K562 (cell line): ENCODE data around the gene CHAC1. TPM values are rescaled to one million over a fixed set of nuclear protein-coding genes. Genes with fewer than 3 reads are reported as not detected.

Experiments
- CBFB ChIP-seq: sonication (generic); formaldehyde crosslinking; IDR thresholded peaks from 2 replicates; pipeline ENCODE4 v1.4.0; 2020; ENCODE audit warnings: mild to moderate bottlenecking, missing genetic modification reagents
- MTA1 ChIP-seq: fragments of 450-650 bp; IDR thresholded peaks from 2 replicates; pipeline ENCODE4 v1.6.1; 2017; ENCODE audit warnings: borderline replicate concordance
- NCOA1 ChIP-seq: fragments of 450-650 bp; IDR thresholded peaks from 2 replicates; pipeline ENCODE4 v1.6.1; 2016; ENCODE audit warnings: low read depth
- NRF1 ChIP-seq, 2 experiments: fragments of 450-650 bp; IDR thresholded peaks in 1 of 2; conservative IDR thresholded peaks in 1 of 2; 2 replicates each; pipeline ENCODE4 v1.6.1; 2014; ENCODE audit warnings: mild to moderate bottlenecking in 2 of 2
- POLR2AphosphoS5 ChIP-seq: IDR thresholded peaks from 2 replicates; pipeline ENCODE4 v1.6.1; 2011; ENCODE audit warnings: mild to moderate bottlenecking, low read depth, low read length, moderate library complexity; ENCODE audit not compliant: control insufficient read depth, insufficient read depth
- SUPT5H ChIP-seq: fragments of 450-650 bp; IDR thresholded peaks from 2 replicates; pipeline ENCODE4 v1.6.1; 2016
- ZNF12 ChIP-seq: sonication (generic); formaldehyde crosslinking; IDR thresholded peaks from 2 replicates; pipeline ENCODE4 v1.4.0; 2020; ENCODE audit warnings: mild to moderate bottlenecking, missing genetic modification reagents
- ZNF224 ChIP-seq: sonication (generic); formaldehyde crosslinking; IDR thresholded peaks from 2 replicates; pipeline ENCODE4 v1.8.0; 2022; ENCODE audit warnings: mild to moderate bottlenecking, missing genetic modification reagents
- ZNF232 ChIP-seq: sonication (generic); formaldehyde crosslinking; IDR thresholded peaks from 2 replicates; pipeline ENCODE4 v1.8.0; 2022; ENCODE audit warnings: mild to moderate bottlenecking, missing genetic modification reagents
- polyA plus RNA-seq, 8 experiments: library from polyadenylated mRNA; depleted of rRNA in 4 of 8; stranded (reverse) in 5 of 8; unstranded in 3 of 8; fragments of >200 nt; fragmentation: Nextera tagmentation in 2 of 8; fragmentation: Illumina TruSeq in 1 of 8; extraction: Ambion mirVana in 2 of 8; extraction: Trizol in 1 of 8; gene quantifications; 2 replicates each; pipeline versions ENCODE4 v1.2.1 to v1.2.3, GENCODE V29; 2011 to 2014; ENCODE audit warnings: inconsistent platforms in 1 of 8, missing spikeins in 1 of 8
- total RNA-seq, 7 experiments: library from RNA; depleted of rRNA in 6 of 7; stranded (reverse); fragments of >200 nt in 6 of 7; fragmentation: Illumina TruSeq in 2 of 7; extraction: Trizol in 2 of 7; gene quantifications; 2 replicates each; pipeline versions ENCODE4 v1.2.1 to v1.2.3, GENCODE V29; 2011 to 2021; ENCODE audit warnings: low replicate concordance in 1 of 7
- TF ChIP-seq, protein P1 (sequence below): fragments of 200-800 bp; sonication (Bioruptor generic); IDR thresholded peaks from 2 replicates; pipeline ENCODE4 v1.6.1; 2017; ENCODE audit warnings: missing genetic modification characterization, missing compliant biosample characterization
- TF ChIP-seq, protein P2 (sequence below): fragments of 450-650 bp; IDR thresholded peaks from 2 replicates; pipeline ENCODE4 v1.6.1; 2016
- TF ChIP-seq, protein P3 (sequence below): sonication (generic); formaldehyde crosslinking; IDR thresholded peaks from 2 replicates; pipeline ENCODE4 v1.8.1; 2023; ENCODE audit warnings: missing genetic modification reagents, mild to moderate bottlenecking, borderline replicate concordance
- TF ChIP-seq, protein P4 (sequence below): sonication (generic); formaldehyde crosslinking; IDR thresholded peaks from 2 replicates; pipeline ENCODE4 v1.8.0; 2022; ENCODE audit warnings: mild to moderate bottlenecking, missing genetic modification reagents

CHAC1 gene
- total and polyA plus RNA-seq, 9 of the 15 experiments (the other 6 are each of a cell fraction or from before 2014, with no cell fraction given): 0.47 to 39.0 (median 7.5) TPM

DNA sequence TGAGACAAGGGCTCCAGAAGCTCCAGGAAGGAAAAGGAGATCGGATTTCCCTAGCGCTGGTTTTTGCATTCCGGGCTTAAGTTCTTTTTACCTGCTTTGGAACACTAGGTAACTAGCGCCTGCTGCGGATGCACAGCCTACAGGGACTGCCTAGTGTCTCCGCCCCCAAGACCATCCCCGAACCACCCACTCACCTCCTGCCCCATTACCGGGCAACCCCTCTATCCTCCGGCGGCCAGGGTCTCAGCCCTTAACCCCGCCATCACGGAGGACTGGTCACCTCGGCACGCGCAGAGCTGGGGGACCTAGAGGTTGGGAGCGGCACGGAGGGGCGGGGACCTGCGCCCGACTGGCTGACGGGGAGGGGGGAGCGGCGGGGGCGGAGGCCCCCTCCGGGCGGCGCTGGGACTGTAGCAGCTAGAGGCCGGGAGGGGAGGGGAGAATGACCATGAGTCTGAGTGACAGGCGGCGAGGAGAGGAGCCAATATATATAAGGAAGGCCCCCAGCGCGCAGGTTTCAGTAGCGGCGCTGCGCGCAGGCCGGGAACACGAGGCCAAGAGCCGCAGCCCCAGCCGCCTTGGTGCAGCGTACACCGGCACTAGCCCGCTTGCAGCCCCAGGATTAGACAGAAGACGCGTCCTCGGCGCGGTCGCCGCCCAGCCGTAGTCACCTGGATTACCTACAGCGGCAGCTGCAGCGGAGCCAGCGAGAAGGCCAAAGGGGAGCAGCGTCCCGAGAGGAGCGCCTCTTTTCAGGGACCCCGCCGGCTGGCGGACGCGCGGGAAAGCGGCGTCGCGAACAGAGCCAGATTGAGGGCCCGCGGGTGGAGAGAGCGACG lies 24.2 kb upstream of the CHAC1 start, which contains the start of gene DLL4 (continued):
- TF ChIP-seq, protein P1, sequence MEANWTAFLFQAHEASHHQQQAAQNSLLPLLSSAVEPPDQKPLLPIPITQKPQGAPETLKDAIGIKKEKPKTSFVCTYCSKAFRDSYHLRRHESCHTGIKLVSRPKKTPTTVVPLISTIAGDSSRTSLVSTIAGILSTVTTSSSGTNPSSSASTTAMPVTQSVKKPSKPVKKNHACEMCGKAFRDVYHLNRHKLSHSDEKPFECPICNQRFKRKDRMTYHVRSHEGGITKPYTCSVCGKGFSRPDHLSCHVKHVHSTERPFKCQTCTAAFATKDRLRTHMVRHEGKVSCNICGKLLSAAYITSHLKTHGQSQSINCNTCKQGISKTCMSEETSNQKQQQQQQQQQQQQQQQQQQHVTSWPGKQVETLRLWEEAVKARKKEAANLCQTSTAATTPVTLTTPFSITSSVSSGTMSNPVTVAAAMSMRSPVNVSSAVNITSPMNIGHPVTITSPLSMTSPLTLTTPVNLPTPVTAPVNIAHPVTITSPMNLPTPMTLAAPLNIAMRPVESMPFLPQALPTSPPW (CRISPR knock-in tag): peak; percentile 90
- TF ChIP-seq POLR2AphosphoS5 (peak; percentile 64), SUPT5H (peak; percentile 71), CBFB (no peak), NCOA1 (no peak), ZNF12 (CRISPR knock-in tag) (no peak), ZNF224 (CRISPR knock-in tag) (peak; percentile 85), MTA1 (no peak), ZNF232 (peak; percentile 89), NRF1 (conservative IDR thresholded peaks at IDR 0.05 in 1 of 2, IDR thresholded peaks at IDR 0.05 in 1 of 2) (peak; percentile 78 to 82)
- TF ChIP-seq, protein P2, sequence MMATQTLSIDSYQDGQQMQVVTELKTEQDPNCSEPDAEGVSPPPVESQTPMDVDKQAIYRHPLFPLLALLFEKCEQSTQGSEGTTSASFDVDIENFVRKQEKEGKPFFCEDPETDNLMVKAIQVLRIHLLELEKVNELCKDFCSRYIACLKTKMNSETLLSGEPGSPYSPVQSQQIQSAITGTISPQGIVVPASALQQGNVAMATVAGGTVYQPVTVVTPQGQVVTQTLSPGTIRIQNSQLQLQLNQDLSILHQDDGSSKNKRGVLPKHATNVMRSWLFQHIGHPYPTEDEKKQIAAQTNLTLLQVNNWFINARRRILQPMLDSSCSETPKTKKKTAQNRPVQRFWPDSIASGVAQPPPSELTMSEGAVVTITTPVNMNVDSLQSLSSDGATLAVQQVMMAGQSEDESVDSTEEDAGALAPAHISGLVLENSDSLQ: peak; percentile 98
- TF ChIP-seq, protein P3, sequence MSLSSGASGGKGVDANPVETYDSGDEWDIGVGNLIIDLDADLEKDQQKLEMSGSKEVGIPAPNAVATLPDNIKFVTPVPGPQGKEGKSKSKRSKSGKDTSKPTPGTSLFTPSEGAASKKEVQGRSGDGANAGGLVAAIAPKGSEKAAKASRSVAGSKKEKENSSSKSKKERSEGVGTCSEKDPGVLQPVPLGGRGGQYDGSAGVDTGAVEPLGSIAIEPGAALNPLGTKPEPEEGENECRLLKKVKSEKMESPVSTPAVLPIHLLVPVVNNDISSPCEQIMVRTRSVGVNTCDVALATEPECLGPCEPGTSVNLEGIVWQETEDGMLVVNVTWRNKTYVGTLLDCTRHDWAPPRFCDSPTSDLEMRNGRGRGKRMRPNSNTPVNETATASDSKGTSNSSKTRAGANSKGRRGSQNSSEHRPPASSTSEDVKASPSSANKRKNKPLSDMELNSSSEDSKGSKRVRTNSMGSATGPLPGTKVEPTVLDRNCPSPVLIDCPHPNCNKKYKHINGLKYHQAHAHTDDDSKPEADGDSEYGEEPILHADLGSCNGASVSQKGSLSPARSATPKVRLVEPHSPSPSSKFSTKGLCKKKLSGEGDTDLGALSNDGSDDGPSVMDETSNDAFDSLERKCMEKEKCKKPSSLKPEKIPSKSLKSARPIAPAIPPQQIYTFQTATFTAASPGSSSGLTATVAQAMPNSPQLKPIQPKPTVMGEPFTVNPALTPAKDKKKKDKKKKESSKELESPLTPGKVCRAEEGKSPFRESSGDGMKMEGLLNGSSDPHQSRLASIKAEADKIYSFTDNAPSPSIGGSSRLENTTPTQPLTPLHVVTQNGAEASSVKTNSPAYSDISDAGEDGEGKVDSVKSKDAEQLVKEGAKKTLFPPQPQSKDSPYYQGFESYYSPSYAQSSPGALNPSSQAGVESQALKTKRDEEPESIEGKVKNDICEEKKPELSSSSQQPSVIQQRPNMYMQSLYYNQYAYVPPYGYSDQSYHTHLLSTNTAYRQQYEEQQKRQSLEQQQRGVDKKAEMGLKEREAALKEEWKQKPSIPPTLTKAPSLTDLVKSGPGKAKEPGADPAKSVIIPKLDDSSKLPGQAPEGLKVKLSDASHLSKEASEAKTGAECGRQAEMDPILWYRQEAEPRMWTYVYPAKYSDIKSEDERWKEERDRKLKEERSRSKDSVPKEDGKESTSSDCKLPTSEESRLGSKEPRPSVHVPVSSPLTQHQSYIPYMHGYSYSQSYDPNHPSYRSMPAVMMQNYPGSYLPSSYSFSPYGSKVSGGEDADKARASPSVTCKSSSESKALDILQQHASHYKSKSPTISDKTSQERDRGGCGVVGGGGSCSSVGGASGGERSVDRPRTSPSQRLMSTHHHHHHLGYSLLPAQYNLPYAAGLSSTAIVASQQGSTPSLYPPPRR: no peak
- TF ChIP-seq, protein P4, sequence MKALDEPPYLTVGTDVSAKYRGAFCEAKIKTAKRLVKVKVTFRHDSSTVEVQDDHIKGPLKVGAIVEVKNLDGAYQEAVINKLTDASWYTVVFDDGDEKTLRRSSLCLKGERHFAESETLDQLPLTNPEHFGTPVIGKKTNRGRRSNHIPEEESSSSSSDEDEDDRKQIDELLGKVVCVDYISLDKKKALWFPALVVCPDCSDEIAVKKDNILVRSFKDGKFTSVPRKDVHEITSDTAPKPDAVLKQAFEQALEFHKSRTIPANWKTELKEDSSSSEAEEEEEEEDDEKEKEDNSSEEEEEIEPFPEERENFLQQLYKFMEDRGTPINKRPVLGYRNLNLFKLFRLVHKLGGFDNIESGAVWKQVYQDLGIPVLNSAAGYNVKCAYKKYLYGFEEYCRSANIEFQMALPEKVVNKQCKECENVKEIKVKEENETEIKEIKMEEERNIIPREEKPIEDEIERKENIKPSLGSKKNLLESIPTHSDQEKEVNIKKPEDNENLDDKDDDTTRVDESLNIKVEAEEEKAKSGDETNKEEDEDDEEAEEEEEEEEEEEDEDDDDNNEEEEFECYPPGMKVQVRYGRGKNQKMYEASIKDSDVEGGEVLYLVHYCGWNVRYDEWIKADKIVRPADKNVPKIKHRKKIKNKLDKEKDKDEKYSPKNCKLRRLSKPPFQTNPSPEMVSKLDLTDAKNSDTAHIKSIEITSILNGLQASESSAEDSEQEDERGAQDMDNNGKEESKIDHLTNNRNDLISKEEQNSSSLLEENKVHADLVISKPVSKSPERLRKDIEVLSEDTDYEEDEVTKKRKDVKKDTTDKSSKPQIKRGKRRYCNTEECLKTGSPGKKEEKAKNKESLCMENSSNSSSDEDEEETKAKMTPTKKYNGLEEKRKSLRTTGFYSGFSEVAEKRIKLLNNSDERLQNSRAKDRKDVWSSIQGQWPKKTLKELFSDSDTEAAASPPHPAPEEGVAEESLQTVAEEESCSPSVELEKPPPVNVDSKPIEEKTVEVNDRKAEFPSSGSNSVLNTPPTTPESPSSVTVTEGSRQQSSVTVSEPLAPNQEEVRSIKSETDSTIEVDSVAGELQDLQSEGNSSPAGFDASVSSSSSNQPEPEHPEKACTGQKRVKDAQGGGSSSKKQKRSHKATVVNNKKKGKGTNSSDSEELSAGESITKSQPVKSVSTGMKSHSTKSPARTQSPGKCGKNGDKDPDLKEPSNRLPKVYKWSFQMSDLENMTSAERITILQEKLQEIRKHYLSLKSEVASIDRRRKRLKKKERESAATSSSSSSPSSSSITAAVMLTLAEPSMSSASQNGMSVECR: peak; percentile 90
